ENCODE measurements around the gene GLIPR1. TPM values are rescaled to one million over a fixed set of nuclear protein-coding genes. Genes with fewer than 3 reads are reported as not detected.
A peak's percentile ranks its signal among the peaks of the same experiment; 100 is the strongest.
"Not testable (repeated sequence)": the region's sequence is repeated elsewhere in the genome, so short reads cannot be mapped to it uniquely, and the experiment has no call there.

Gene GLIPR1
- total RNA-seq, 4 donors from 2014 or later = 2.5 to 12.0 (median 3.8) TPM

DNA sequence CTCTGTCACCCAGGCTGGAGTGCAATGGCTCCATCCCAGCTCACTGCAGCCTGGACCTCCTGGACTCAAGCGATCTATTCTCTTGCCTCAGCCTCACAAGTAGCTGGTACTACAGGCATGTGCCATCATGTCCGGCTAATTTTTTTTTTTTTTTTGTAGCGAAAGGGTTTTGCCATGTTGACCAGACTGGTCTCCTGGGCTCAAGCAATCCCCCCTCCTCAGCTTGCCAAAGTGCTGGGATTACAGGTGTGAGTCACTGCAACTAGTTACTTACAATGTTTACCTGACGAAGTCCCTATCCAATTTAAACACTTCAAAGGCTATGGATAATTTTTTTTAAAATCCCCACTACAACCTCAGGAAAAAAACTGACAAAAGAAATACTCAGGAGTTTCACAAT, 29.1 kb downstream of the GLIPR1 start:
- DNase-seq (ENCODE audit: low spot score in 2 of 2) = no peak
- intact Hi-C loops (cut with DNase I; ENCODE audit: low total_unique reads) = loop anchor here (10.0 kb wide), 1 partner anchor 865 kb away; no protein-coding TSS in a partner anchor
- TF ChIP-seq CTCF (IDR thresholded peaks at IDR 0.05) (no peak), POLR2A (IDR thresholded peaks at IDR 0.05) (no peak)
- no peak overlapping the region for H3K4me3 ChIP-seq (ENCODE audit: low read depth, poor library complexity, severe bottlenecking)
- WGBS, 2 donors = 57 to 70% methylated on average over 4 of the region's 4 CpGs

DNA sequence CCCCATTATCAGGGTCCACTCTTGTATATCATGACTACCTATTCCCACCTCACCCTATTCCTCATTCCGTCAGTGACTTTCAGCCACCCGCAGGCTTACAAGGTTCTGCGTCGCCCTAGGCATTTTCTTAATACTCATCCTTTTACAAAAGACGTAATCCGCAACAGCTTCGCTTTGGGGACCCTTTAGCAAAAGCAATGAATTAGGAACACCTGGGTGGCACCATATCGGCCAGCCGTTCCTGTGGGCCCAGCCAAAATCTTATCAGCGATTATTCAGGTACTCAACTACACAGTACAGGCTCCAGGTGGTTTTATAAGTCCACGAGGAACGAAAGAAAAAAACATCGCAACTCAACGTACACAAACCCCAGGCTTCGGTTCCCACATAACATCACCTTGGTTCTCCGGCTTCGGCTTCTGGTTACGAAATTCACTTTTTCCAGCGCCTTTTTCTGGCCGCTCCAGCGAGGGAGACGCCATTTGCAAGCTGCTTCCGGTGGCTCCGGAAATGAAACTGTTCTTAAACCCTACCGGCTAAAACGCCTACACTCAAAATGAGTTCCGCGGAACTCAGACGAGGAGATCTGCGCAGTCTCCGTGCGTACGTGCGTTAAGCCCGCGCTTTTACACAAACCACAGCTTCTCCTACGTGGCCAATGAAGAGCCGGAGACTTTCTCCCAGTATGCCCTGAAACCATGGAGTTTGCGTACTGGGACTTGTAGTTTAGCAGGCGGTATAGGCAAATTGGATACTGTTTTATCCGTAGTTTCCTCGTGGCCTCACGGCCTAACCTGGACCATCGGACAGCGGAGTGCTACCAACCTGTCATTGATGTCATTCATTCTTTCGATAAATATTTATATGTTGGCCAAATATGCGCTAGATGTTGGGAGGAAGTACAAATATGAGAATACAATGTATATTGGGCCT, 30.8 kb downstream of the GLIPR1 start, which contains the start of gene KRR1:
KRR1 (minus strand) TSS at position 494 of the 933 bp plus-strand sequence; CDS start at position 482, 12 bp downstream.
- 5 to 6% methylated on average over 47 of the region's 47 CpGs for WGBS, 2 donors
- DNase-seq (ENCODE audit: low spot score in 2 of 2) = peak; percentile 93 to 97
- peak within 1 kb of the TSS; percentile 74 for H3K4me3 ChIP-seq (ENCODE audit: low read depth, poor library complexity, severe bottlenecking)
- no peak for TF ChIP-seq CTCF (IDR thresholded peaks at IDR 0.05)
- TF ChIP-seq POLR2A (IDR thresholded peaks at IDR 0.05) = no peak
- intact Hi-C loops (cut with DNase I; ENCODE audit: low total_unique reads) = loop anchor here (10.0 kb wide), 1 partner anchor 863 kb away; no protein-coding TSS in a partner anchor

GRCh38 chr12:75521224-75521623, 40.7 kb downstream of the GLIPR1 start:
- not testable (repeated sequence) for DNase-seq (ENCODE audit: low spot score in 2 of 2); H3K4me3 ChIP-seq (ENCODE audit: low read depth, poor library complexity, severe bottlenecking)
- intact Hi-C loops (cut with DNase I; ENCODE audit: low total_unique reads) = loop anchor here (10.0 kb wide), 1 partner anchor 934 kb away; no protein-coding TSS in a partner anchor

- intact Hi-C loops (cut with DNase I; ENCODE audit: low total_unique reads) = loop anchor here (10.0 kb wide), 1 partner anchor 933 kb away; no protein-coding TSS in a partner anchor
- DNase-seq (ENCODE audit: low spot score in 2 of 2); H3K4me3 ChIP-seq (ENCODE audit: low read depth, poor library complexity, severe bottlenecking): not testable (repeated sequence)
- WGBS, 2 donors = 92 to 94% methylated on average over 5 of the region's 5 CpGs
Observed at GRCh38 chr12:75522124-75522523, 41.6 kb downstream of the GLIPR1 start.

DNA sequence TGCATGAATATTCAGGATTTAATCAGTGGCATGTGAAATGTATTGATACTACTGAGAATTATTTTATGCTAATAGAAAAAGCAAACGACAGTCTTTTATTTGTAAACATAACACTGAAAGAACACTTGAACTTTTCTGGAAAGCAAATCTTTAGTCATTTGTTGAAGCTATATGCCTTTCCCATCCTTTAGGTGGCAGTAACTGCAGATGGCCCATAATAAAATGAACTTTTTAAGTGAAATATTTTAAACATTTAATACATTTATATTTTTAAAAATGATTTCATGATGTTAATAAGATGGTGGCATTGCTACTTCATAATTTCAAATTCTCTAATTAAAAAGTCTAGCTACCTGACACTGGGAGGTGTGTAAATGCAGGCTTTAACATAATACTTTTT, 44.7 kb downstream of the GLIPR1 start:
- no peak overlapping the region for H3K4me3 ChIP-seq (ENCODE audit: low read depth, poor library complexity, severe bottlenecking)
- 26 to 38% methylated on average over 1 of the region's 1 CpG for WGBS, 2 donors
- TF ChIP-seq POLR2A (IDR thresholded peaks at IDR 0.05) = no peak
- no peak for TF ChIP-seq CTCF (IDR thresholded peaks at IDR 0.05)
- no peak for DNase-seq (ENCODE audit: low spot score in 2 of 2)
- intact Hi-C loops (cut with DNase I; ENCODE audit: low total_unique reads) = loop anchor here (10.0 kb wide), 1 partner anchor 930 kb away; no protein-coding TSS in a partner anchor

DNA sequence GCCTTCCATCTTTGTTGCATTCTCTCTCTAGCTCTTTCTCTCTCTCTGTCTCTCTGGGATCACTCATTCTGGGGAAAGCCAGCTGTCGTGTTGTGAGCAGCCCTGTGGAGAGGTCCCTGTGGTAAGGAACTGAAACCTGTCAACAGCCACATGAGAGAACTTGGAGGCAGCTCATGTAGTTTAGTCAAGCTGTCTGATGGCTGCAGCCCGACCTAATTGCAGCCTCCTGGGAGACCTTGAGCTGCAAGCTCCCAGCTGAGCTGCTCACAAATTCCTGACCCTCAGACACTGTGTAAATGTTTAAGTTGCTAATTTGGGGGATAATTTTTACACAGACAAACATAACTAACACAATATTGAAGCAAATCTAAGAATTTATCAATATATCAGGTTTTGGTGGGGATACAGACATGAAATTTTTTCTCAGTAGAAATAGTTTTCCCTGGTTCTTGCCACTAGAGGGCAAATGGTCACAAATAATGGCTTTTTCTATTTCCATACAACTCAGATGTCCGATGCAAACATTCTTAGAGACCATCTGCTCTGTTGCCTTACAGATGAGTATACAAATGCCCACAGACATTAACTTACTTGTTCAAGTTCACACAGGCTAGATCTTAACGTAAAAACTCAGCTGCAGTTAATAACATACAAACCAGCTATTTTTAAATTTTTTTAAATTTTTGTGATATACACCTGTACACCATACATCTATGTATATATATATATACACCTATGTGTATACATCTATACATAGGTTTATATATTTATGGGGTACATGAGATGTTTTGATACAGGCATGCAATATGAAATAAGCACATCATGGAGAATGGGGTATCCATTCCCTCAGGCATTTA, 46.3 kb downstream of the GLIPR1 start:
- no peak for TF ChIP-seq POLR2A (IDR thresholded peaks at IDR 0.05)
- TF ChIP-seq CTCF (IDR thresholded peaks at IDR 0.05) = no peak
- 25 to 30% methylated on average over 4 of the region's 4 CpGs for WGBS, 2 donors
- DNase-seq (ENCODE audit: low spot score in 2 of 2) = no peak
- no peak overlapping the region for H3K4me3 ChIP-seq (ENCODE audit: low read depth, poor library complexity, severe bottlenecking)
- intact Hi-C loops (cut with DNase I; ENCODE audit: low total_unique reads) = loop anchor here (10.0 kb wide), 1 partner anchor 928 kb away; no protein-coding TSS in a partner anchor
